Skeletal muscle satellite cell (primary cell): ENCODE data around the gene UNKL.

Experiments
- H3K27me3 ChIP-seq: 2 replicates; pipeline ENCODE4 v1.7.0; 2013; ENCODE audit warnings: low read length; ENCODE audit not compliant: control insufficient read depth, insufficient read depth
- H3K36me3 ChIP-seq: 2 replicates; pipeline ENCODE4 v1.7.0; 2013; ENCODE audit warnings: mild to moderate bottlenecking, control low read depth, low read length; ENCODE audit not compliant: insufficient read depth
- H3K4me1 ChIP-seq: 2 replicates; pipeline ENCODE4 v1.7.0; 2013; ENCODE audit warnings: low read length; ENCODE audit not compliant: control insufficient read depth, insufficient read depth
- H3K4me2 ChIP-seq: 2 replicates; pipeline ENCODE4 v1.7.0; 2013; ENCODE audit warnings: mild to moderate bottlenecking, low read length
- H3K4me3 ChIP-seq: 2 replicates; pipeline ENCODE4 v1.7.0; 2013; ENCODE audit warnings: low read length
- H3K9ac ChIP-seq: 2 replicates; pipeline ENCODE4 v1.7.0; 2013; ENCODE audit warnings: mild to moderate bottlenecking, low read depth, low read length, moderate library complexity
- H3K9me3 ChIP-seq: replicated peaks from 2 replicates; pipeline ENCODE4 v1.7.0; 2013; ENCODE audit warnings: mild to moderate bottlenecking, control low read depth, low read length

UNKL gene

DNA sequence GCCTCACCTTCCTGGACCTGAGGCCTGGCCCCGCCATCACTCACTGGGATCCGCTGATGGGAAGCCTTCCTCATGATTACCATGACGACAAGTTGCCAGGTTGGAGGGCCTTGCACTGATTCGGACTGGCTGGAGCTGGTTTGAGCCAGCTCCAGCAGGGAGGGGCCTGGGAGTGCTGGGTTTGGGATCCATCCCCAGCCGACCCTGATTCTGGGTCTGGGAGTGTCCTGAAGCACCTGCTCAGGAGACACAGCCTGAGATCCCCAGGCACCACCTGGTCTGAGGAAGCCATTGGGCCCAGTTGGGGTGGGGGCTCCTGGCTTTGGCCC lies 86.9 kb downstream of the UNKL start:
- Histone ChIP-seq H3K27me3 (peaks cover 18% of the 10 kb centered on the region), H3K9me3 (no peaks in the 10 kb centered on the region), H3K9ac (no peak overlapping the region), H3K36me3 (peaks cover 26% of the 10 kb centered on the region), H3K4me3 (no peak overlapping the region), H3K4me2 (no peak overlapping the region), H3K4me1 (peaks cover 13% of the 10 kb centered on the region)

DNA sequence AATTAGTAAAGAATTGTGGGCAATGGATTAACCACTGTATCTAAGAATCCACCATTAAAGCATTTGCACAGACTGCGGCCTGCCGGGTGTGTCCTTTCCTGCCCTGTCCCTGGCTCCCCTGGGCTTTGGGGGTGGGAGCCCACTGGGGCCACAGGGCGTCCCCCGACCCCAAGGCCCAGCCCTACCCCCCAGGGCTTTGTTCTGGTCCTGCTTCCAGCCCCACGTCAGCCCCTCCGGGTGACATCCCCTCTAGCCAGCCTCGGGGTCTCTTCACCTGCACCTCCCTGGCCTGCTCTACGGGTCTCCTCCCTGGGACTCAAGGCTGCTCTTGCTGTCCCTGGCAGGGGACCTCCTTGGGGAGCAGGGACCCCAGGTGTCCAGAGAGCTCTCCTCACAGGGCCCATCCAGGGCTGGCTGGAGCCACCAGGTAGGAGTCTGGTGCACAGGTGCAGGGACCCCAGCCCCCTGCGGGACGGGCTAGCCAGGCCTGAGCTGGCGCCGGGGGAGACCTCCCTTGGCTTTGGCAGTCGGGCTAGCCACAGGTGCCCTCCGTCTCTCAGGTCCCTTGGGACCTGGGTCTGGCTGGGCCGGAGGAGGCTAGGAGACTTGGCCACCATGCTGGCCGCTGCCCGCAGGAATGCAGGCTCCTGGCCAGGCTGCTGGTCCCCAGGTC lies 87.4 kb downstream of the UNKL start:
- peaks cover 26% of the 10 kb centered on the region for H3K36me3 ChIP-seq
- peaks cover 9% of the 10 kb centered on the region for H3K4me1 ChIP-seq
- H3K4me3 ChIP-seq = no peak overlapping the region
- H3K9me3 ChIP-seq = no peaks in the 10 kb centered on the region
- no peak overlapping the region for H3K4me2 ChIP-seq
- no peak overlapping the region for H3K9ac ChIP-seq
- peaks cover 13% of the 10 kb centered on the region for H3K27me3 ChIP-seq

DNA sequence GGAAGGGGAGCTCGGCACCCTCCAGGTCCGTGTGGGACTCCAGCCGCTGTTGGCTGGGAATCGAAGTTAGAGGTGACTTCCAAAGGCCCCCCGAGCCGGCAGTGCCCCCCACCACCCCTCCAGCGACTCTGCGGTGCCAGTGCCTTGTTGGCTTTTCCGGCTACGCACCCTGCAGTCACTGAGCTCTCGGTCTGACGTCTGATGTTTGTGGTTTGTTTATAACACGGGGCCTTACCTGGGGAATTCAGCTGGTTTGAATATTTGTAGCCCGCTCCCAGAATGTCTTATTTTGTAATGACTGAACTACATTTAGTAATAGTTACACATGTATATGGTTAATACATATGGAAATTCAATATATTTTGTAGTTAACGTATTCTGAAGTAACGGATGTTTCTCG lies 88.1 kb downstream of the UNKL start:
- peaks cover 32% of the 10 kb centered on the region for H3K36me3 ChIP-seq

DNA sequence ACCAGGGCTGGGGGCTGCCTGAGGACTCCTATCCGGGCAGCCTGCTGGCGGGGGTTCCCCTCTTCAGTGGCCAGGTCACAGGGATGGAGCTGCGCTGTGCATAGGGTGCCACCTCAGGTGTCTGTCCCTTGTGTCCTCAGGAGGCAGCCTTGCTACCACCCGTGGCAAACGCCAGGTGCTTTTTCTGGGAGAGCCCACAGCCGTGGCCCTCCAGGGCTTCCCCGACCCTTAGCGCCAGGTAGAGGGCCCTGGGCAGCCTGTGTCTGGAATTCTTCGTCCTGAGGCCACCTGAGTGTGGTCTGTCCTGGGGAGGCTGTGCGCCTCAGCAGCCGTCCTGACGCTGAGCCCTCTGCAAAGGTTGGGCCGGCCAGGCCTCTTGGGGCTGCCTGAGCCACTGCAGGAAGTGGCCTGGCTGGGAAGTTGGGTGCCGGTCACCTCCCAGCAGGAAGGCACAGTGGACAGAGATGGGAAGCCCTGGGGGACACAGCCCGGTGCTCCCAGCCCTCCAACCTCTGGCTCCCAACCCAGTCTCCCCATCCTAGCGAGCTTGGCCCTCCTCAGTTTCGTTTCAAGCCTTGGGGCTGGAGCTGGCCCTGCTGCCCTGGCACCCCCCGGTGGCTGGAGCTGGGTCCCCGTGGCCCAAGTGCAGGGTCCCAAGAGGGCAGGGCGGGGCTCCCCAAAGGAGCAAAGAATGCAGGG lies 88.7 kb downstream of the UNKL start:
- Histone ChIP-seq H3K4me1 (no peaks in the 10 kb centered on the region), H3K4me2 (no peak overlapping the region), H3K9me3 (no peaks in the 10 kb centered on the region), H3K4me3 (no peak overlapping the region), H3K27me3 (peaks cover under 1% of the 10 kb centered on the region), H3K9ac (no peak overlapping the region), H3K36me3 (peaks cover 37% of the 10 kb centered on the region)

More for the DNA sequence above, 88.1 kb downstream of the UNKL start:
- Histone ChIP-seq H3K4me3 (no peak overlapping the region), H3K4me1 (peaks cover 3% of the 10 kb centered on the region), H3K27me3 (peaks cover 7% of the 10 kb centered on the region), H3K9me3 (no peaks in the 10 kb centered on the region), H3K4me2 (no peak overlapping the region), H3K9ac (no peak overlapping the region)

DNA sequence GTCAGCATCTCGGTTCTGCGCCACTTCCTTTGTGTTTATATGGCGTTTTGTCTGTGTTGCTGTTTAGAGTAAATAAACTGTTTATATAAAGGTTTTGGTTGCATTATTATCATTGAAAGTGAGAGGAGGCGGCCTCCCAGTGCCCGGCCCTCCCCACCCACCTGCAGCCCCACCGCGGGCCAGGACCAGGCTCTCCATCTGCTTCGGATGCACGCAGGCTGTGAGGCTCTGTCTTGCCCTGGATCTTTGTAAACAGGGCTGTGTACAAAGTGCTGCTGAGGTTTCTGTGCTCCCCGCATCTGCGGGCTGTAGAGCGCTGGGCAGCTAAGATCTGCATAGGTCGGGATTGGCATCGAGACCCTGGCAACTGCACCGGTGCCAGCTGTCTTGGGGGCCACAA lies 89.2 kb downstream of the UNKL start:
- H3K36me3 ChIP-seq = peaks cover 42% of the 10 kb centered on the region
- no peak overlapping the region for H3K4me3 ChIP-seq

DNA sequence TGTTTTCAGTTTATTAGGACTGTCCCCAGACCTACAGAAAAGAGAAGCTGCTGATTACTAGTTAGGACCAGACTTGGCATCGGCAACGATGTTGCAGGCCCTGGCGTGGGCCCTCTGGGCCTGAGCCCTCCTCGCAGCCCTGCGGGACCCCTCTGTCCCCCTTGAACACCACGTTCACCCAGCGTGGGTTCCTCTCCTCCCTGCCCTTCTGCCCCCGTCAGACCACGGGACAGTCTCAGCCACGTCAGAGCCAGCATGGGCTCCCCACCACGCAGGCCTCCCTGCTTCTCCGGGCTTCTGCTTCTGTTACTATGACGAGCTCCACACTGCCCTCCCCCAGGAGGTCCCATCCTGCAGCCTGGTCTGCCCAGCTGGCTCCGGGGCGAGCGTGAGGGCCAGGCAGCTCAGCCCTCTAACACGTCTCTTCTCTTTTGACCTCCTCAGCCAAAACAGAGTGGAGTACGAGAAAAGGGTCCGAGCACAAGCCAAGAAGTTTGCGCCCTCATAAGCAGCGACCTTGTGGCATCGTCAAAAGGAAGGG lies 90.1 kb downstream of the UNKL start:
- Histone ChIP-seq H3K27me3 (no peaks in the 10 kb centered on the region), H3K4me2 (no peak overlapping the region), H3K36me3 (peaks cover 51% of the 10 kb centered on the region), H3K4me3 (no peak overlapping the region), H3K9me3 (no peaks in the 10 kb centered on the region), H3K4me1 (no peaks in the 10 kb centered on the region), H3K9ac (no peak overlapping the region)

More for the DNA sequence above, 89.2 kb downstream of the UNKL start:
- no peaks in the 10 kb centered on the region for H3K4me1 ChIP-seq
- H3K9me3 ChIP-seq = no peaks in the 10 kb centered on the region
- H3K9ac ChIP-seq = no peak overlapping the region
- H3K4me2 ChIP-seq = no peak overlapping the region
- H3K27me3 ChIP-seq = no peaks in the 10 kb centered on the region

DNA sequence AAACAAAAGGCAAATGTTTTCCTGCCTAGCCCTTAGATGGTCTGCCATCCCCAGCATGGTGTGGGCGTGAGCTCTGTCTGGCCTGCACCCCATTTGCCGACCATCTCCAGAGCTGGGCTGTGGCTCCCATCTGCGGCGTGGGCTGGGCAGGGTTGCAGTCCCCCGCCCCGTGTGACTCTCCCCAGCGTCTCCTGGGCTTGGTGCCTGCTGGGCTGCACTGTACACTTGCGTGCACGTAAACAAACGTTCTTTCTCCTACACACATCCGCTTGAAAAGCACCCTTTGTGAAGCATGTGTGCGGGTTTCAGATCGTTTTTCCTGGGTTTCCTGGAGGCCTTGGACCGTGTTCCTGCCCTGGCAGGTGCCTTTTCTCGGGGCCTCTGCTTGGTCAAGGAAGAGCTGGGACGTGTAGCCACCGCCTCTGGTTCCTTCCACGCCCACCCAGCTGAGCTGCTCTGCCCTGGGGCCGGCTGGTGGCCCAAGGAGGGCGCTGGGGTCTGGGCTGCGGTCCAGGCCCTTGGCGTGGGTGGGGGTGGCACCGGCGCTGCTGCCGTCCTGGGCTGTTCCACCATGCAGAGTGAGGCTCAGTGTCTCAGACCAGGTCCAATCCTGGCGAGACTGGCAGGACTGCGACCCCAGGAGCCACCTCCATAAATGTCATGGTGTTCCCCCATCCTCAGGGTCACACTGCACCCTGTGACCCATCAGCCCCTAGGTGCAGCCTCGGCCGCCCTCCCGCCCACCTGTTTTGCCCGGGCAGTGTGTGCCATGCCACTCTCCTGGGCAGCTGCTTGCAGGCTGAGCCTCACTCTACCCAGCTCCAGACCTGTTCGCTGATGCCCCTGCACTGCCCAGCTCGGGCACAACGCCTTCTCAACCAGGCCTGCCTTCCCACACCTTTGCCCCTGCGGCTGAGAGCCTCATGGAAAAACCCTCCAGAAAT lies 90.9 kb downstream of the UNKL start:
- Histone ChIP-seq H3K9ac (no peak overlapping the region), H3K36me3 (peaks cover 59% of the 10 kb centered on the region), H3K4me2 (no peak overlapping the region), H3K27me3 (no peaks in the 10 kb centered on the region), H3K9me3 (no peaks in the 10 kb centered on the region), H3K4me1 (no peaks in the 10 kb centered on the region), H3K4me3 (no peak overlapping the region)

DNA sequence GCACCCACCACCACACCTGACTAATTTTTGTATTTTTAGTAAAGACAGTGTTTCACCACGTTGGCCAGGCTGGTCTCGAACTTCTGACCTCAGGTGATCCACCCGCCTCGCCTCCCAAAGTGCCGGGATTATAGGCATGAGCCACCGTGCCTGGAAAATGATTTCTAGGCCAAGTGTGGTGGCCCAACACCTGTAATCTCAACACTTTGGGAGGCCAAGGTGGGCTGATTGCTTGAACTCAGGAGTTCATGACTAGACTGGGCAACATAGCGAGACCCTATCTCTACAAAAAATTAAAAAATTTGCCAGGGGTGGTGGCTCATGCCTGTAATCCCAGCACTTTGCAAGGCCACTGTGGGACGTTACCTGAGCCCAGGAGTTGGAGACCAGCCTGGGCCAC lies 92.1 kb downstream of the UNKL start:
- Histone ChIP-seq H3K4me3 (no peak overlapping the region), H3K9me3 (no peaks in the 10 kb centered on the region), H3K4me2 (no peak overlapping the region), H3K27me3 (no peaks in the 10 kb centered on the region), H3K36me3 (peaks cover 70% of the 10 kb centered on the region), H3K9ac (no peak overlapping the region), H3K4me1 (no peaks in the 10 kb centered on the region)

DNA sequence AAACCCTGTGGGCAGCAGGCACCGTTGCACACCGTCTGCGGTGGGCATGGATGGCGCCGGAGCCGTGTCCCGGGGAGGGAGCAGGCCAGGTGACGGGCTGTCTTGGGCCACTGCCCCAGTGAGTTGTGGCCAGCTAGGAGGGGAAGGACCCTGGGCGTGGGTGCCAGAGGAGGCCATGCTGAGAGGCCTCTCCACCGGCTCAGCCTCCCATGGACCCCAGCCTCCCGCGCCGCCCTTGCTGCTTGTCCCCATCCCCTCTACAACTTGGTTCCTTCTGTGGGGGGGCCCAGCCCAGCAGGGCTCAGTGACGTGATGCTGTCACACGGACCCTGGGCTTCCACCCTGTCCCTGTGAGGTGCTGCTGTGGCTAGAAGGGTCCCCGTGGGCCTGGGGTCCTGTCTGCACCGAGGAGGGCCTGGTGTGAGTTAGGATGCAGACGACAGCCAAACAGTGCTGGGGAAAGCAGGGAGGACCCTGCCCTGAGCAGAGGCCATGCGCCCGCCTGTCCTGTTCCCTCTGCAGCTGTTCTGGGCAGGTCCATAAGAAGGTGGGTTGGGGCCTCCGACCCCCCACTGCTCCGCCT lies 93.8 kb downstream of the UNKL start:
- Histone ChIP-seq H3K4me1 (no peaks in the 10 kb centered on the region), H3K36me3 (peaks cover 84% of the 10 kb centered on the region), H3K9ac (no peak overlapping the region), H3K4me3 (no peak overlapping the region), H3K27me3 (no peaks in the 10 kb centered on the region), H3K4me2 (no peak overlapping the region), H3K9me3 (no peaks in the 10 kb centered on the region)

DNA sequence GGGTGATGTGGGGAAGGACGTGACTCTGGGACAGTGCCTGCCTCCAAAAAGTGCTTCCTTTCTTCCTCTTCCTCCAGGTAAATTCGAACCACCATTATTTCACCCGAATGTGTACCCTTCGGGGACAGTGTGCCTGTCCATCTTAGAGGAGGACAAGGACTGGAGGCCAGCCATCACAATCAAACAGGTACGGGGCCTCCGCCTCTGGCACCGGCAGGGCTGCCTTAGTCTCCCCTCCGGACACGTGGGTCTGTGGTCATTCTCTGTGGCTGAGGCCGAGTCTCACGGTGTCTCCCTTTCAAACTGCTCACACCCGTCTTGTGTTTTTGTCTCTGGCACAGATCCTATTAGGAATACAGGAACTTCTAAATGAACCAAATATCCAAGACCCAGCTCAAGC lies 94.4 kb downstream of the UNKL start:
- Histone ChIP-seq H3K27me3 (no peaks in the 10 kb centered on the region), H3K4me3 (no peak overlapping the region), H3K4me2 (no peak overlapping the region), H3K9me3 (no peaks in the 10 kb centered on the region), H3K9ac (no peak overlapping the region), H3K4me1 (no peaks in the 10 kb centered on the region), H3K36me3 (peaks cover 84% of the 10 kb centered on the region)

DNA sequence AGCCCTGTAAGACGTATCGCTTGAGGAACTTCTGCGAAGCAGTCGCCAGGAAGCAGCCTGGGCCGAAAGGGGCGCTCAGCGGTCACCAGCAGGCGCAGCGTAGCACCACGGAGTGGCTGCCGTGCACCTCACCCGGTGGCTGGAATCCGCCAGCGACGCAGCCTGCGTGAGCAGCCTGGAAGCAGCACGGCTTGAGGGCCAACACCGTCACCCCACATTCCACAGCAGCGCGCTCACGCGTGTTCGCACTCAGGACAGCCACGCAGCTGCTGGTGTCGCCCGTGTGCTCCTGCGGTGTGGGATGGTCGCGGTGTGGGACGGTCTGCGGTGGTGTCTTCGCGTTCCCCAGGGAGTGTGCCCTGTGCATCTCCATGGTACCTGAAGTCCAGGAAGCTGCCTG lies 95.5 kb downstream of the UNKL start:
- Histone ChIP-seq H3K9ac (no peak overlapping the region), H3K27me3 (no peaks in the 10 kb centered on the region), H3K9me3 (no peaks in the 10 kb centered on the region), H3K36me3 (peaks cover 84% of the 10 kb centered on the region), H3K4me1 (no peaks in the 10 kb centered on the region), H3K4me3 (no peak overlapping the region), H3K4me2 (no peak overlapping the region)
